Aorta (tissue), 5 donors: ENCODE measurements around the gene MOGAT1. TPM values are rescaled to one million over a fixed set of nuclear protein-coding genes. Genes with fewer than 3 reads are reported as not detected.
A peak's percentile ranks its signal among the peaks of the same experiment; 100 is the strongest.

Experiments
- ATAC-seq: fragments of 200-7000 bp; cut with Tn5 transposase; one replicate; pipeline ENCODE4 v1.9.1; 2022; ENCODE audit warnings: moderate library complexity; ENCODE audit not compliant: low FRiP score
- DNase-seq, 2 donors: peaks; one replicate each; pipeline ENCODE4 v3.0.0-alpha.2; 2020
- H3K27ac ChIP-seq, 2 donors: one replicate each; pipeline ENCODE4 v1.5.1; 2013; ENCODE audit warnings: low read length in 2 of 2, mild to moderate bottlenecking in 2 of 2, moderate library complexity in 2 of 2, control low read depth in 1 of 2, inconsistent platforms in 1 of 2, low read depth in 1 of 2
- H3K27me3 ChIP-seq, 2 donors: one replicate each; pipeline ENCODE4 v1.6.1; 2013; ENCODE audit warnings: control low read depth in 1 of 2, low read length in 1 of 2, mild to moderate bottlenecking in 1 of 2, moderate library complexity in 1 of 2; ENCODE audit not compliant: insufficient read depth in 2 of 2, control insufficient read depth in 1 of 2
- H3K36me3 ChIP-seq, 2 donors: one replicate each; pipeline ENCODE4 v1.6.1; 2013; ENCODE audit warnings: control low read depth in 1 of 2, low read length in 1 of 2, mild to moderate bottlenecking in 1 of 2; ENCODE audit not compliant: insufficient read depth in 2 of 2, control insufficient read depth in 1 of 2
- H3K4me1 ChIP-seq, 2 donors: one replicate each; pipeline ENCODE4 v1.6.1; 2013; ENCODE audit warnings: low read length in 2 of 2, control low read depth in 1 of 2, mild to moderate bottlenecking in 1 of 2, moderate library complexity in 1 of 2; ENCODE audit not compliant: insufficient read depth in 2 of 2, control insufficient read depth in 1 of 2
- H3K4me3 ChIP-seq, 2 donors: one replicate each; pipeline ENCODE4 v1.5.1; 2013; ENCODE audit warnings: low read length in 2 of 2, control low read depth in 1 of 2, mild to moderate bottlenecking in 1 of 2
- H3K9me3 ChIP-seq: one replicate; pipeline ENCODE4 v1.6.1; 2013; ENCODE audit warnings: mild to moderate bottlenecking, low read length; ENCODE audit not compliant: control insufficient read depth
- WGBS, 2 donors: extraction: QIAGEN DNeasy Blood & Tissue Kit; methylation state at CpG; one replicate each; pipeline ENCODE4 v1.1.7; 2013; 5-methylcytosine and 5-hydroxymethylcytosine counted together
- intact Hi-C, 2 donors: fragments of 100-400 bp; cut with DNase I; formaldehyde crosslinking; loops; one replicate each; pipeline versions ENCODE4 v1.14.2 to v1.15.0; 2022
- polyA plus RNA-seq, 2 donors: library from polyadenylated mRNA; stranded (reverse); fragments of 200-250 nt; gene quantifications; one replicate each; pipeline ENCODE4 v1.2.3, GENCODE V29; 2013
- total RNA-seq, 2 donors: library from RNA; stranded (reverse); fragmentation: NEBNext Ultra II Directional; extraction: Animal tissue kit (Norgen Biotek cat#: 25700); gene quantifications; one replicate each; pipeline ENCODE4 v1.2.1, GENCODE V29; 2021
- donor health status: healthy with polysubstance abuse.
- donor health status: Bipolar disorder and iron deficiency.
- donor health status: DM: no; HTN: no; CAD: no.
- donor health status: DM: no; HTN: no; CAD: no.
- donor health status: DM: yes; HTN: yes; CAD: no.

The MOGAT1 gene
- total and polyA plus RNA-seq, 4 donors, result not detected

- WGBS, 2 donors, result 94 to 95% methylated on average over 3 of the region's 3 CpGs
Observed at GRCh38 chr2:222728621-222729020, 57.2 kb downstream of the MOGAT1 start.

GRCh38 chr2:222730366-222730999 is 59.0 kb downstream of the MOGAT1 start:
- Histone ChIP-seq H3K4me3 (no peak overlapping the region), H3K36me3 (no peaks in the 10 kb centered on the region), H3K9me3 (no peaks in the 10 kb centered on the region), H3K27ac (peak overlapping the region; percentile 61 to 93), H3K4me1 (peaks cover 11 to 15% of the 10 kb centered on the region in 2 donors), H3K27me3 (no peaks in the 10 kb centered on the region)
- DNase-seq, result no peak
- intact Hi-C loops, result no loop called here
- WGBS, 2 donors, result 21 to 30% methylated on average over 5 of the region's 5 CpGs
- peak; percentile 28 for ATAC-seq

More at GRCh38 chr2:222728621-222729020, 57.2 kb downstream of the MOGAT1 start:
- Histone ChIP-seq H3K9me3 (no peaks in the 10 kb centered on the region), H3K27me3 (no peaks in the 10 kb centered on the region), H3K4me1 (peaks cover 5 to 12% of the 10 kb centered on the region in 2 donors), H3K36me3 (no peaks in the 10 kb centered on the region), H3K27ac (no peak overlapping the region), H3K4me3 (no peak overlapping the region)
- ATAC-seq (no peak), DNase-seq (no peak)
- intact Hi-C loops, result no loop called here

- Histone ChIP-seq H3K27me3 (no peaks in the 10 kb centered on the region), H3K4me3 (no peak overlapping the region), H3K27ac (peak overlapping the region; percentile 84 to 95), H3K36me3 (no peaks in the 10 kb centered on the region), H3K9me3 (no peaks in the 10 kb centered on the region), H3K4me1 (peaks cover 11 to 15% of the 10 kb centered on the region in 2 donors)
- intact Hi-C loops, result no loop called here
- ATAC-seq (no peak), DNase-seq (no peak)
- 52% methylated on average over 2 of the region's 2 CpGs for WGBS, 2 donors
Observed at GRCh38 chr2:222731201-222731621, 59.8 kb downstream of the MOGAT1 start.

- WGBS, 2 donors, result 7 to 8% methylated on average over 4 of the region's 4 CpGs
- DNase-seq (no peak), ATAC-seq (no peak)
- Histone ChIP-seq H3K9me3 (no peaks in the 10 kb centered on the region), H3K27ac (peak overlapping the region; percentile 39 to 63), H3K4me3 (no peak overlapping the region), H3K4me1 (peaks cover 11 to 15% of the 10 kb centered on the region in 2 donors), H3K36me3 (no peaks in the 10 kb centered on the region), H3K27me3 (no peaks in the 10 kb centered on the region)
- intact Hi-C loops, result no loop called here
Observed at GRCh38 chr2:222732489-222733178, 61.2 kb downstream of the MOGAT1 start.

- intact Hi-C loops, result no loop called here
- Histone ChIP-seq H3K4me1 (peaks cover 11 to 15% of the 10 kb centered on the region in 2 donors), H3K4me3 (no peak overlapping the region), H3K27ac (peak overlapping the region; percentile 63 to 97), H3K27me3 (no peaks in the 10 kb centered on the region), H3K36me3 (no peaks in the 10 kb centered on the region), H3K9me3 (no peaks in the 10 kb centered on the region)
- 86 to 88% methylated on average over 3 of the region's 3 CpGs for WGBS, 2 donors
- no peak for DNase-seq
- ATAC-seq, result no peak
Observed at GRCh38 chr2:222733470-222733845, 62.0 kb downstream of the MOGAT1 start.

GRCh38 chr2:222733846-222734702 is 62.6 kb downstream of the MOGAT1 start:
- WGBS, 2 donors, result 14 to 17% methylated on average over 10 of the region's 10 CpGs
- ATAC-seq, result peak; percentile 42
- Histone ChIP-seq H3K27me3 (no peaks in the 10 kb centered on the region), H3K4me3 (no peak overlapping the region), H3K27ac (peak overlapping the region; percentile 73 to 97), H3K36me3 (no peaks in the 10 kb centered on the region), H3K9me3 (no peaks in the 10 kb centered on the region), H3K4me1 (peaks cover 11 to 15% of the 10 kb centered on the region in 2 donors)
- intact Hi-C loops, result no loop called here
- DNase-seq, result peak in 1 of 2 donors; percentile 60

GRCh38 chr2:222734703-222735014 is 63.2 kb downstream of the MOGAT1 start:
- peak overlapping the region; percentile 73 to 97 for H3K27ac ChIP-seq
- H3K4me3 ChIP-seq, result no peak overlapping the region
- no peaks in the 10 kb centered on the region for H3K9me3 ChIP-seq
- no peaks in the 10 kb centered on the region for H3K36me3 ChIP-seq
- 26 to 31% methylated on average over 1 of the region's 1 CpG for WGBS, 2 donors
- DNase-seq, result no peak
- H3K4me1 ChIP-seq, result peaks cover 11 to 15% of the 10 kb centered on the region in 2 donors
- intact Hi-C loops, result no loop called here
- no peaks in the 10 kb centered on the region for H3K27me3 ChIP-seq
- no peak for ATAC-seq

- ATAC-seq, result no peak
- Histone ChIP-seq H3K4me1 (peaks cover 8 to 11% of the 10 kb centered on the region in 2 donors), H3K9me3 (no peaks in the 10 kb centered on the region), H3K4me3 (no peak overlapping the region), H3K36me3 (no peaks in the 10 kb centered on the region), H3K27me3 (no peaks in the 10 kb centered on the region), H3K27ac (peak overlapping the region in 1 of 2 donors; percentile 27)
- no peak for DNase-seq
- 7 to 17% methylated on average over 2 of the region's 2 CpGs for whole genome bisulfite sequencing, 2 donors
- intact Hi-C loops, result no loop called here
Observed at GRCh38 chr2:222736301-222736700, 64.8 kb downstream of the MOGAT1 start.
